Endothelial cell of umbilical vein (primary cell): ENCODE data around the gene ATP6V0C. TPM values are rescaled to one million over a fixed set of nuclear protein-coding genes. Genes with fewer than 3 reads are reported as not detected.

Source experiments
- BruUV-seq: library from RNA; stranded (reverse); fragments of 400-500 nt; replicated peaks from 2 replicates; lab custom pipeline; 2021; lab: Mats Ljungman, UMichigan
- CTCF ChIA-PET: fragments of 300-600, 350-600 bp; sonication (Branson Sonifier 250); formaldehyde crosslinking; loops from one replicate; lab custom pipeline; 2021; ENCODE audit warnings: antibody characterized with exemption, inconsistent platforms; lab: Charles Lee
- POLR2A ChIA-PET: fragments of 300-600, 350-600 bp; sonication (Branson Sonifier 250); formaldehyde crosslinking; loops from one replicate; lab custom pipeline; 2021; ENCODE audit warnings: antibody characterized with exemption, inconsistent platforms; lab: Charles Lee
- DNase-seq: peaks from one replicate; pipeline ENCODE4 v3.0.0-alpha.2; 2011; ENCODE audit warnings: low read depth, low spot score
- FAIRE-seq: peaks from 2 replicates; lab custom pipeline; 2011; peaks lifted over from hg19 to GRCh38; lab: Jason Lieb, UNC
- H2AFZ ChIP-seq: 2 replicates; pipeline ENCODE4 v1.6.0; 2012; ENCODE audit warnings: low read depth, low read length, control low read depth, inconsistent platforms
- H3K27ac ChIP-seq: 2 replicates; pipeline ENCODE4 v1.5.1; 2011; ENCODE audit warnings: low read depth, mild to moderate bottlenecking, control low read depth, low read length, moderate library complexity; ENCODE audit not compliant: insufficient read depth
- H3K27me3 ChIP-seq, 2 experiments: 2 replicates each; pipeline versions ENCODE4 v1.6.0 to v1.6.1; 2011; ENCODE audit warnings: low read length in 2 of 2, mixed read lengths in 1 of 2; ENCODE audit not compliant: control insufficient read depth in 2 of 2, insufficient read depth in 2 of 2
- H3K36me3 ChIP-seq, 2 experiments: 2 replicates in 1 of 2; 3 replicates in 1 of 2; pipeline ENCODE4 v1.5.1; 2011; ENCODE audit warnings: low read length in 2 of 2, mild to moderate bottlenecking in 1 of 2, moderate library complexity in 1 of 2; ENCODE audit not compliant: control insufficient read depth in 2 of 2, insufficient read depth in 2 of 2; ENCODE audit errors: extremely low read depth in 1 of 2
- H3K4me1 ChIP-seq: 3 replicates; pipeline ENCODE4 v1.5.1; 2011; ENCODE audit warnings: mild to moderate bottlenecking, low read length; ENCODE audit not compliant: control insufficient read depth, insufficient read depth; ENCODE audit errors: extremely low read depth
- H3K4me2 ChIP-seq: 2 replicates; pipeline ENCODE4 v1.6.1; 2011; ENCODE audit warnings: low read length, control low read depth, mixed read lengths; ENCODE audit not compliant: insufficient read depth
- H3K4me3 ChIP-seq, 3 experiments: fragments of 200-600 bp in 1 of 3; sonication (generic), shearing (Covaris generic) in 1 of 3; replicated peaks in 1 of 3; 2 replicates each; pipeline ENCODE4 v1.5.1; 2011 to 2016; ENCODE audit warnings: control low read depth in 3 of 3, low read length in 3 of 3, mild to moderate bottlenecking in 2 of 3, inconsistent platforms in 1 of 3, low read depth in 1 of 3, moderate library complexity in 1 of 3; ENCODE audit not compliant: insufficient read depth in 1 of 3
- H3K79me2 ChIP-seq: 2 replicates; pipeline ENCODE4 v1.6.0; 2012; ENCODE audit warnings: low read length, inconsistent platforms; ENCODE audit not compliant: control insufficient read depth, insufficient read depth
- H3K9ac ChIP-seq: replicated peaks from 2 replicates; pipeline ENCODE3; 2011; ENCODE audit warnings: low read length, control low read depth; ENCODE audit not compliant: insufficient read depth; ENCODE audit errors: extremely low read depth
- H3K9me1 ChIP-seq: replicated peaks from 3 replicates; pipeline ENCODE4 v1.6.0; 2011; ENCODE audit warnings: mild to moderate bottlenecking, low read length; ENCODE audit not compliant: control insufficient read depth, insufficient read depth; ENCODE audit errors: extremely low read depth
- H3K9me3 ChIP-seq: replicated peaks from 2 replicates; pipeline ENCODE4 v1.5.1; 2012; ENCODE audit warnings: low read length, inconsistent platforms; ENCODE audit not compliant: control insufficient read depth, insufficient read depth
- H4K20me1 ChIP-seq: replicated peaks from 2 replicates; pipeline ENCODE3; 2011; ENCODE audit warnings: mild to moderate bottlenecking, low read length; ENCODE audit not compliant: control insufficient read depth, insufficient read depth; ENCODE audit errors: extremely low read depth
- CTCF ChIP-seq, 2 donors: IDR thresholded peaks; 1 replicate in 1 of 2; 2 replicates in 1 of 2; pipeline ENCODE4 v1.5.1; 2011; ENCODE audit warnings: low read length in 2 of 2, mild to moderate bottlenecking in 2 of 2, moderate library complexity in 2 of 2, control low read depth in 1 of 2, inconsistent platforms in 1 of 2, low read depth in 1 of 2; ENCODE audit not compliant: insufficient read depth in 1 of 2; ENCODE audit errors: extremely low read depth in 1 of 2
- EZH2 ChIP-seq: IDR thresholded peaks from 2 replicates; pipeline ENCODE4 v1.6.1; 2012; ENCODE audit warnings: borderline replicate concordance, low read depth, mild to moderate bottlenecking, moderate library complexity, low read length, inconsistent platforms; ENCODE audit not compliant: severe bottlenecking
- FOS ChIP-seq: IDR thresholded peaks from 2 replicates; pipeline ENCODE4 v1.6.1; 2011; ENCODE audit warnings: mild to moderate bottlenecking, low read length, moderate library complexity, borderline replicate concordance; ENCODE audit not compliant: insufficient read depth
- GATA2 ChIP-seq: IDR thresholded peaks from 2 replicates; pipeline ENCODE4 v1.7.0; 2011; ENCODE audit warnings: low read depth, mild to moderate bottlenecking, moderate library complexity, mixed read lengths, low read length; ENCODE audit not compliant: insufficient read length, insufficient read depth
- JUN ChIP-seq: IDR thresholded peaks from 2 replicates; pipeline ENCODE4 v1.6.1; 2011; ENCODE audit warnings: borderline replicate concordance, low read depth; ENCODE audit not compliant: insufficient read length, insufficient read depth
- MAX ChIP-seq: IDR thresholded peaks from 2 replicates; pipeline ENCODE4 v1.6.1; 2011; ENCODE audit not compliant: insufficient read depth, insufficient read length
- MYC ChIP-seq: IDR thresholded peaks from one replicate; pipeline ENCODE4 v1.6.1; 2011; ENCODE audit warnings: mild to moderate bottlenecking, low read depth, low read length
- POLR2A ChIP-seq: IDR thresholded peaks from 2 replicates; pipeline ENCODE4 v1.6.1; 2012; ENCODE audit warnings: low read depth, mild to moderate bottlenecking, control low read depth, low read length
- POLR2AphosphoS5 ChIP-seq: IDR thresholded peaks from 2 replicates; pipeline ENCODE4 v1.6.1; 2012; ENCODE audit warnings: low read depth, mild to moderate bottlenecking, control low read depth, low read length, moderate library complexity; ENCODE audit not compliant: insufficient read depth
- dilution Hi-C: fragments of 300-500 bp; cut with MboI; formaldehyde crosslinking; loops from one replicate; pipeline ENCODE4 v1.15.0; 2019; ENCODE audit warnings: low sequenced_read_pairs; ENCODE audit not compliant: extremely low pct_ligation_motif_present
- intact Hi-C: fragments of 100-400 bp; cut with micrococcal nuclease; formaldehyde crosslinking; loops from one replicate; pipeline ENCODE4 v1.10.0; 2022
- polyA plus RNA-seq, 4 experiments: library from polyadenylated mRNA; depleted of rRNA in 3 of 4; stranded (reverse) in 3 of 4; unstranded in 1 of 4; fragments of >200 nt; gene quantifications; 2 replicates each; pipeline versions ENCODE4 v1.2.1 to v1.2.3, GENCODE V29; 2011 to 2012; ENCODE audit warnings: missing spikeins in 1 of 4
- total RNA-seq: library from RNA; stranded (reverse); gene quantifications from 2 replicates; pipeline ENCODE4 v1.2.3, GENCODE V29; 2021

The ATP6V0C gene
- total and polyA plus RNA-seq, 2 donors (not counting 3 experiments of a cell fraction or from before 2014, with no cell fraction given), result 146 to 194 TPM

- Histone ChIP-seq H3K27ac (no peak overlapping the region), H3K27me3 (no peaks in the 10 kb centered on the region), H3K9me3 (no peaks in the 10 kb centered on the region), H3K4me1 (no peaks in the 10 kb centered on the region), H2AFZ (no peak overlapping the region), H3K36me3 (peaks cover 0 to 16% of the 10 kb centered on the region in 2 experiments), H3K4me3 (no peak overlapping the region), H3K9ac (no peak overlapping the region), H4K20me1 (no peaks in the 10 kb centered on the region), H3K4me2 (no peak overlapping the region), H3K79me2 (no peaks in the 10 kb centered on the region), H3K9me1 (no peaks in the 10 kb centered on the region)
- BruUV-seq, result no TSS peak
- CTCF ChIA-PET, result interaction anchor here (0.7 to 2.7 kb wide), 2 partner anchors 159 to 203 kb away, joined by 3 to 25 read pairs; partner anchors contain the start of gene ABCA3
- intact Hi-C loops (no loop called here), dilution Hi-C loops (no loop called here)
- TF ChIP-seq MAX (no peak), POLR2AphosphoS5 (no peak), EZH2 (no peak), GATA2 (no peak), JUN (no peak), MYC (no peak)
- no peak for DNase-seq
- no peak for FAIRE-seq
- POLR2A ChIA-PET, result no interaction called here
Measured at GRCh38 chr16:2499454-2499853, 14.3 kb upstream of the ATP6V0C start.

- Histone ChIP-seq H3K4me3 (no peak overlapping the region), H3K36me3 (peaks cover 0 to 16% of the 10 kb centered on the region in 2 experiments), H3K27me3 (no peaks in the 10 kb centered on the region), H3K4me1 (no peaks in the 10 kb centered on the region), H3K9ac (no peak overlapping the region), H2AFZ (no peak overlapping the region), H3K27ac (no peak overlapping the region), H3K4me2 (no peak overlapping the region), H3K79me2 (no peaks in the 10 kb centered on the region), H3K9me1 (no peaks in the 10 kb centered on the region), H3K9me3 (no peaks in the 10 kb centered on the region), H4K20me1 (no peaks in the 10 kb centered on the region)
- ChIA-PET POLR2A (no interaction called here), CTCF (interaction anchor here (0.7 to 2.7 kb wide), 6 partner anchors 11 to 261 kb away, joined by 3 to 25 read pairs (median 11); partner anchors contain the start of genes ABCA3 and TEDC2)
- FAIRE-seq, result no peak
- TF ChIP-seq GATA2 (no peak), EZH2 (no peak), FOS (no peak), MAX (no peak), MYC (no peak), JUN (no peak), POLR2A (no peak), POLR2AphosphoS5 (no peak), CTCF (IDR thresholded peaks at IDR 0.05; ENCODE audit: extremely low read depth in 1 of 2, insufficient read depth in 1 of 2, low read depth in 1 of 2, low read length in 2 of 2) (no peak)
- DNase-seq, result no peak
- intact Hi-C loops (loop anchor here (2.0 kb wide), 2 partner anchors 25 to 231 kb away; partner anchors contain the start of genes RNPS1 and TBC1D24), dilution Hi-C loops (no loop called here)
- no TSS peak for BruUV-seq
Measured at GRCh38 chr16:2499890-2500429, 13.8 kb upstream of the ATP6V0C start.
